K562 (cell line): Measurements from ENCODE around the gene GMPR2. TPM values are rescaled to one million over a fixed set of nuclear protein-coding genes. Genes with fewer than 3 reads are reported as not detected.

Source experiments
- ATAC-seq: fragments of 200-7000 bp; cut with Tn5 transposase; 3 replicates; pipeline ENCODE4 v1.9.1; 2020; ENCODE audit warnings: moderate library complexity
- BruUV-seq: library from RNA; stranded (reverse); fragments of 400-500 nt; replicated peaks from 2 replicates; lab custom pipeline; 2021; lab: Mats Ljungman, UMichigan
- CTCF ChIA-PET: fragments of 300-600 bp; formaldehyde crosslinking; extraction: SDS; loops from one replicate; lab custom pipeline; 2021; ENCODE audit warnings: low intra/inter-chr PET ratio; lab: Yijun Ruan, JAX
- POLR2A ChIA-PET: fragments of 300-600, 350-650 bp; sonication (Branson Sonifier 250); formaldehyde crosslinking; extraction: SDS; loops from one replicate; lab custom pipeline; 2021; ENCODE audit warnings: antibody characterized with exemption, inconsistent platforms; lab: Yijun Ruan, JAX
- DNase-seq, 4 experiments: peaks; one replicate each; pipeline versions ENCODE4 v3.0.0 to v3.0.0-alpha.2; 2011 to 2018; ENCODE audit warnings: low spot score in 3 of 4, mixed read lengths in 3 of 4; ENCODE audit errors: extremely low read depth in 1 of 4
- FAIRE-seq: peaks from 2 replicates; lab custom pipeline; 2011; peaks lifted over from hg19 to GRCh38; lab: Jason Lieb, UNC
- H2AFZ ChIP-seq: 2 replicates; pipeline ENCODE4 v1.6.0; 2011; ENCODE audit warnings: low read depth, low read length, control low read depth, inconsistent platforms
- H3K27ac ChIP-seq: fragments of 200-600 bp; 3 replicates; pipeline ENCODE4 v1.8.0; 2011; ENCODE audit warnings: low read depth, mild to moderate bottlenecking, control low read depth, inconsistent platforms, low read length, moderate library complexity, mixed read lengths; ENCODE audit errors: extremely low read depth
- H3K27me3 ChIP-seq, 2 experiments: fragments of 300-600 bp in 1 of 2; 2 replicates in 1 of 2; 3 replicates in 1 of 2; pipeline versions ENCODE4 v1.6.0 to v1.8.0; 2011; ENCODE audit warnings: inconsistent platforms in 2 of 2, low read length in 2 of 2, mild to moderate bottlenecking in 1 of 2, mixed read lengths in 1 of 2, moderate library complexity in 1 of 2; ENCODE audit not compliant: control insufficient read depth in 2 of 2, insufficient read depth in 2 of 2
- H3K36me3 ChIP-seq: fragments of 300-600 bp; 3 replicates; pipeline ENCODE4 v1.8.0; 2011; ENCODE audit warnings: mild to moderate bottlenecking, low read length, inconsistent platforms; ENCODE audit not compliant: control insufficient read depth, insufficient read depth
- H3K4me1 ChIP-seq, 2 experiments: fragments of 200-600 bp in 1 of 2; replicated peaks in 1 of 2; 2 replicates in 1 of 2; 3 replicates in 1 of 2; pipeline versions ENCODE4 v1.5.1 to v1.8.0; 2011; ENCODE audit warnings: inconsistent platforms in 2 of 2, low read length in 2 of 2, mild to moderate bottlenecking in 1 of 2, mixed read lengths in 1 of 2, moderate library complexity in 1 of 2; ENCODE audit not compliant: control insufficient read depth in 2 of 2, insufficient read depth in 2 of 2
- H3K4me2 ChIP-seq: 2 replicates; pipeline ENCODE4 v1.6.1; 2011; ENCODE audit warnings: low read length, control low read depth, inconsistent platforms, mixed read lengths; ENCODE audit not compliant: insufficient read depth
- H3K4me3 ChIP-seq: fragments of 200-600 bp; sonication (generic), shearing (Covaris generic); 2 replicates; pipeline ENCODE4 v1.5.1; 2016; ENCODE audit warnings: control low read depth, inconsistent platforms
- H3K79me2 ChIP-seq: fragments of 200-600 bp; 3 replicates; pipeline ENCODE4 v1.8.0; 2011; ENCODE audit warnings: low read length, inconsistent platforms; ENCODE audit not compliant: control insufficient read depth, insufficient read depth
- H3K9ac ChIP-seq, 2 experiments: 2 replicates each; pipeline versions ENCODE4 v1.6.0 to v1.6.1; 2011; ENCODE audit warnings: low read depth in 2 of 2, low read length in 2 of 2, control low read depth in 1 of 2, inconsistent platforms in 1 of 2, mild to moderate bottlenecking in 1 of 2, mixed read lengths in 1 of 2; ENCODE audit not compliant: insufficient read depth in 1 of 2
- H3K9me1 ChIP-seq: one replicate; pipeline ENCODE4 v1.6.0; 2011; ENCODE audit warnings: inconsistent platforms, mild to moderate bottlenecking, low read length, moderate library complexity; ENCODE audit not compliant: control insufficient read depth, insufficient read depth
- H3K9me3 ChIP-seq: replicated peaks from 2 replicates; pipeline ENCODE4 v1.5.1; 2011; ENCODE audit warnings: low read depth, low read length, inconsistent platforms; ENCODE audit not compliant: control insufficient read depth, insufficient read depth
- H4K20me1 ChIP-seq: replicated peaks from 2 replicates; pipeline ENCODE4 v1.6.1; 2011; ENCODE audit warnings: low read length, inconsistent platforms, mixed read lengths; ENCODE audit not compliant: control insufficient read depth, insufficient read depth
- ARID2 ChIP-seq: fragments of 450-650 bp; IDR thresholded peaks from 2 replicates; pipeline ENCODE4 v1.6.1; 2017; ENCODE audit warnings: antibody characterized with exemption, mild to moderate bottlenecking
- CBFA2T2 ChIP-seq: fragments of 450-650 bp; conservative IDR thresholded peaks from 2 replicates; pipeline ENCODE4 v1.6.1; 2017; ENCODE audit warnings: mild to moderate bottlenecking
- KDM1A ChIP-seq, 2 experiments: fragments of 450-650 bp; IDR thresholded peaks; 2 replicates each; pipeline ENCODE4 v1.6.1; 2016; ENCODE audit warnings: mild to moderate bottlenecking in 2 of 2
- NBN ChIP-seq: fragments of 450-650 bp; IDR thresholded peaks from 2 replicates; pipeline ENCODE4 v1.6.1; 2016; ENCODE audit warnings: low read depth, mild to moderate bottlenecking
- PHF20 ChIP-seq: fragments of 450-650 bp; IDR thresholded peaks from 2 replicates; pipeline ENCODE4 v1.6.1; 2018; ENCODE audit not compliant: partially characterized antibody
- POU5F1 ChIP-seq: fragments of 150-350 bp; IDR thresholded peaks from 2 replicates; pipeline ENCODE4 v1.6.1; 2014; ENCODE audit warnings: borderline replicate concordance, low read length, low read depth, mild to moderate bottlenecking; ENCODE audit not compliant: partially characterized antibody
- PRPF4 ChIP-seq: fragments of 200-400 bp; formaldehyde crosslinking; IDR thresholded peaks from one replicate; pipeline ENCODE4 v1.6.1; 2017; ENCODE audit warnings: low read length, low read depth, mild to moderate bottlenecking; ENCODE audit not compliant: insufficient read depth, poor library complexity, severe bottlenecking
- RBBP5 ChIP-seq: fragments of 200-600 bp; sonication (generic); IDR thresholded peaks from 2 replicates; pipeline ENCODE4 v1.6.1; 2012; ENCODE audit warnings: borderline replicate concordance, mild to moderate bottlenecking, low read length, control low read depth, inconsistent platforms; ENCODE audit not compliant: insufficient read depth, poor library complexity, severe bottlenecking
- SOX6 ChIP-seq: fragments of 450-650 bp; IDR thresholded peaks from 2 replicates; pipeline ENCODE4 v1.6.1; 2014; ENCODE audit warnings: mild to moderate bottlenecking
- ZNF174 ChIP-seq: fragments of 250-450 bp; sonication (Bioruptor Pico); IDR thresholded peaks from 2 replicates; pipeline ENCODE4 v1.4.0; 2020; ENCODE audit warnings: mild to moderate bottlenecking
- whole genome bisulfite sequencing: fragments of 100-300 bp; shearing (Covaris generic); methylation state at CpG from one replicate; pipeline ENCODE4 v1.1.6; 2016; ENCODE audit warnings: low coverage, mixed read lengths; ENCODE audit not compliant: insufficient coverage; ENCODE audit errors: missing lambda C conversion rate; 5-methylcytosine and 5-hydroxymethylcytosine counted together
- in situ Hi-C: fragments of 300-500 bp; cut with MboI; formaldehyde crosslinking; loops from 4 replicates; pipeline ENCODE4 v1.15.0; 2018; ENCODE audit warnings: inconsistent platforms, mixed read lengths
- intact Hi-C: fragments of 100-400 bp; cut with micrococcal nuclease; formaldehyde crosslinking; loops from 2 replicates; pipeline ENCODE4 v1.14.2; 2022
- polyA plus RNA-seq, 8 experiments: library from polyadenylated mRNA; depleted of rRNA in 4 of 8; stranded (reverse) in 5 of 8; unstranded in 3 of 8; fragments of >200 nt; fragmentation: Nextera tagmentation in 2 of 8; fragmentation: Illumina TruSeq in 1 of 8; extraction: Ambion mirVana in 2 of 8; extraction: Trizol in 1 of 8; gene quantifications; 2 replicates each; pipeline versions ENCODE4 v1.2.1 to v1.2.3, GENCODE V29; 2011 to 2014; ENCODE audit warnings: inconsistent platforms in 1 of 8, missing spikeins in 1 of 8
- total RNA-seq, 7 experiments: library from RNA; depleted of rRNA in 6 of 7; stranded (reverse); fragments of >200 nt in 6 of 7; fragmentation: Illumina TruSeq in 2 of 7; extraction: Trizol in 2 of 7; gene quantifications; 2 replicates each; pipeline versions ENCODE4 v1.2.1 to v1.2.3, GENCODE V29; 2011 to 2021; ENCODE audit warnings: low replicate concordance in 1 of 7
- TF ChIP-seq, protein P1 (sequence below): fragments of 150-350 bp; IDR thresholded peaks from 2 replicates; pipeline ENCODE4 v1.6.1; 2014; ENCODE audit warnings: low read depth, mild to moderate bottlenecking, low read length, borderline replicate concordance
- TF ChIP-seq, protein P2 (sequence below): sonication (generic); formaldehyde crosslinking; IDR thresholded peaks from 2 replicates; pipeline ENCODE4 v1.8.1; 2023; ENCODE audit warnings: mild to moderate bottlenecking, missing genetic modification reagents
- TF ChIP-seq, protein P3 (sequence below): fragments of 200-400 bp; formaldehyde crosslinking; IDR thresholded peaks from 2 replicates; pipeline ENCODE4 v1.6.1; 2017; ENCODE audit warnings: mild to moderate bottlenecking, low read depth, low read length, moderate library complexity

GMPR2 gene
- total and polyA plus RNA-seq, 9 of the 15 experiments (the other 6 are each of a cell fraction or from before 2014, with no cell fraction given), result 26.4 to 67.4 (median 36.3) TPM

DNA sequence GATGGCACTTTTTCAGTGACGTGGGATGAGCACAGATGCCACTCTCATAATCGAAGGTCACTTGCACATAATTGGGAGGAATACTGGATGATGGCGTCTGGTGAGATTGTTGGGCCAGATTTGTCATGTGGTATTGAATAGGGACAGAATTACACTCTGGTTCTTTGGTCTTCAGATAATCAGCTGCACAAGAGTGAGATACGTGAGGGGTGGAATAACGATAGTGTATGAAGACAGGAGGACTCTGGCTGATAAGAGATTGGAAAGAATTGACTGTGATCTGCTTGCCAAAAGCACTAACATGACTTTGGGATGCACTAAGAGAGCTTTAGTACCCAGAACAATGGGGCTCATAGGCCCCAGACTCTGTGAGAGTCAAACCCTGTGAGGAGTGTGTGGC is 45.7 kb downstream of the GMPR2 start:
- H3K4me1 ChIP-seq, result peaks cover 16% of the 10 kb centered on the region in 2 experiments; a peak in 4 of 5 replicates
- H3K4me2 ChIP-seq, result no peak overlapping the region
- CTCF ChIA-PET, result interaction anchor here (0.6 kb wide), 1 partner anchor 19 kb away, joined by 3 read pairs; no protein-coding TSS in a partner anchor
- H4K20me1 ChIP-seq, result no peaks in the 10 kb centered on the region
- no peak overlapping the region for H3K27ac ChIP-seq
- WGBS, result 27% methylated on average over 5 of the region's 5 CpGs
- no peaks in the 10 kb centered on the region; the same call in 2 of the 3 replicates for H3K36me3 ChIP-seq
- BruUV-seq, result no TSS peak
- no peaks in the 10 kb centered on the region for H3K9me3 ChIP-seq
- DNase-seq (no peak), ATAC-seq (no peak), FAIRE-seq (no peak)
- no peak overlapping the region for H3K4me3 ChIP-seq
- in situ Hi-C loops (no loop called here), intact Hi-C loops (no loop called here)
- no peaks in the 10 kb centered on the region for H3K79me2 ChIP-seq
- no peak overlapping the region for H2AFZ ChIP-seq
- no peak overlapping the region for H3K9ac ChIP-seq
- H3K27me3 ChIP-seq, result no peaks in the 10 kb centered on the region
- POLR2A ChIA-PET, result no interaction called here
- H3K9me1 ChIP-seq, result peaks cover 2% of the 10 kb centered on the region
- 0 out of 4 replicates have a peak, but pooled peaks have one; percentile 13 to 28 for TF ChIP-seq KDM1A (IDR thresholded peaks at IDR 0.05)
- no peak for TF ChIP-seq RBBP5
- TF ChIP-seq CBFA2T2, result peak; percentile 20; the same call in 1 of the 2 replicates
- no peak for TF ChIP-seq PRPF4
- TF ChIP-seq ARID2, result no peak
- TF ChIP-seq POU5F1, result no peak
- TF ChIP-seq ZNF174 (CRISPR knock-in tag), result no peak
- TF ChIP-seq, protein P1, sequence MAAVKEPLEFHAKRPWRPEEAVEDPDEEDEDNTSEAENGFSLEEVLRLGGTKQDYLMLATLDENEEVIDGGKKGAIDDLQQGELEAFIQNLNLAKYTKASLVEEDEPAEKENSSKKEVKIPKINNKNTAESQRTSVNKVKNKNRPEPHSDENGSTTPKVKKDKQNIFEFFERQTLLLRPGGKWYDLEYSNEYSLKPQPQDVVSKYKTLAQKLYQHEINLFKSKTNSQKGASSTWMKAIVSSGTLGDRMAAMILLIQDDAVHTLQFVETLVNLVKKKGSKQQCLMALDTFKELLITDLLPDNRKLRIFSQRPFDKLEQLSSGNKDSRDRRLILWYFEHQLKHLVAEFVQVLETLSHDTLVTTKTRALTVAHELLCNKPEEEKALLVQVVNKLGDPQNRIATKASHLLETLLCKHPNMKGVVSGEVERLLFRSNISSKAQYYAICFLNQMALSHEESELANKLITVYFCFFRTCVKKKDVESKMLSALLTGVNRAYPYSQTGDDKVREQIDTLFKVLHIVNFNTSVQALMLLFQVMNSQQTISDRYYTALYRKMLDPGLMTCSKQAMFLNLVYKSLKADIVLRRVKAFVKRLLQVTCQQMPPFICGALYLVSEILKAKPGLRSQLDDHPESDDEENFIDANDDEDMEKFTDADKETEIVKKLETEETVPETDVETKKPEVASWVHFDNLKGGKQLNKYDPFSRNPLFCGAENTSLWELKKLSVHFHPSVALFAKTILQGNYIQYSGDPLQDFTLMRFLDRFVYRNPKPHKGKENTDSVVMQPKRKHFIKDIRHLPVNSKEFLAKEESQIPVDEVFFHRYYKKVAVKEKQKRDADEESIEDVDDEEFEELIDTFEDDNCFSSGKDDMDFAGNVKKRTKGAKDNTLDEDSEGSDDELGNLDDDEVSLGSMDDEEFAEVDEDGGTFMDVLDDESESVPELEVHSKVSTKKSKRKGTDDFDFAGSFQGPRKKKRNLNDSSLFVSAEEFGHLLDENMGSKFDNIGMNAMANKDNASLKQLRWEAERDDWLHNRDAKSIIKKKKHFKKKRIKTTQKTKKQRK, result no peak
- TF ChIP-seq, protein P2, sequence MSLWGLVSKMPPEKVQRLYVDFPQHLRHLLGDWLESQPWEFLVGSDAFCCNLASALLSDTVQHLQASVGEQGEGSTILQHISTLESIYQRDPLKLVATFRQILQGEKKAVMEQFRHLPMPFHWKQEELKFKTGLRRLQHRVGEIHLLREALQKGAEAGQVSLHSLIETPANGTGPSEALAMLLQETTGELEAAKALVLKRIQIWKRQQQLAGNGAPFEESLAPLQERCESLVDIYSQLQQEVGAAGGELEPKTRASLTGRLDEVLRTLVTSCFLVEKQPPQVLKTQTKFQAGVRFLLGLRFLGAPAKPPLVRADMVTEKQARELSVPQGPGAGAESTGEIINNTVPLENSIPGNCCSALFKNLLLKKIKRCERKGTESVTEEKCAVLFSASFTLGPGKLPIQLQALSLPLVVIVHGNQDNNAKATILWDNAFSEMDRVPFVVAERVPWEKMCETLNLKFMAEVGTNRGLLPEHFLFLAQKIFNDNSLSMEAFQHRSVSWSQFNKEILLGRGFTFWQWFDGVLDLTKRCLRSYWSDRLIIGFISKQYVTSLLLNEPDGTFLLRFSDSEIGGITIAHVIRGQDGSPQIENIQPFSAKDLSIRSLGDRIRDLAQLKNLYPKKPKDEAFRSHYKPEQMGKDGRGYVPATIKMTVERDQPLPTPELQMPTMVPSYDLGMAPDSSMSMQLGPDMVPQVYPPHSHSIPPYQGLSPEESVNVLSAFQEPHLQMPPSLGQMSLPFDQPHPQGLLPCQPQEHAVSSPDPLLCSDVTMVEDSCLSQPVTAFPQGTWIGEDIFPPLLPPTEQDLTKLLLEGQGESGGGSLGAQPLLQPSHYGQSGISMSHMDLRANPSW (CRISPR knock-in tag), result no peak
- no peak for TF ChIP-seq PHF20
- TF ChIP-seq, protein P3, sequence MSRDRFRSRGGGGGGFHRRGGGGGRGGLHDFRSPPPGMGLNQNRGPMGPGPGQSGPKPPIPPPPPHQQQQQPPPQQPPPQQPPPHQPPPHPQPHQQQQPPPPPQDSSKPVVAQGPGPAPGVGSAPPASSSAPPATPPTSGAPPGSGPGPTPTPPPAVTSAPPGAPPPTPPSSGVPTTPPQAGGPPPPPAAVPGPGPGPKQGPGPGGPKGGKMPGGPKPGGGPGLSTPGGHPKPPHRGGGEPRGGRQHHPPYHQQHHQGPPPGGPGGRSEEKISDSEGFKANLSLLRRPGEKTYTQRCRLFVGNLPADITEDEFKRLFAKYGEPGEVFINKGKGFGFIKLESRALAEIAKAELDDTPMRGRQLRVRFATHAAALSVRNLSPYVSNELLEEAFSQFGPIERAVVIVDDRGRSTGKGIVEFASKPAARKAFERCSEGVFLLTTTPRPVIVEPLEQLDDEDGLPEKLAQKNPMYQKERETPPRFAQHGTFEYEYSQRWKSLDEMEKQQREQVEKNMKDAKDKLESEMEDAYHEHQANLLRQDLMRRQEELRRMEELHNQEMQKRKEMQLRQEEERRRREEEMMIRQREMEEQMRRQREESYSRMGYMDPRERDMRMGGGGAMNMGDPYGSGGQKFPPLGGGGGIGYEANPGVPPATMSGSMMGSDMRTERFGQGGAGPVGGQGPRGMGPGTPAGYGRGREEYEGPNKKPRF, result no peak
- no peak for TF ChIP-seq SOX6
- TF ChIP-seq NBN, result no peak
